NCI-H128 (cell line): ENCODE data around the gene FES.
"Not testable (repeated sequence)": the region's sequence is repeated elsewhere in the genome, so short reads cannot be mapped to it uniquely, and the experiment has no call there.

Experiments used
- DNase-seq: peaks from one replicate; lab custom pipeline; 2025; ENCODE audit not compliant: unreplicated experiment; lab: John Stamatoyannopoulos, UW

The FES gene

DNA sequence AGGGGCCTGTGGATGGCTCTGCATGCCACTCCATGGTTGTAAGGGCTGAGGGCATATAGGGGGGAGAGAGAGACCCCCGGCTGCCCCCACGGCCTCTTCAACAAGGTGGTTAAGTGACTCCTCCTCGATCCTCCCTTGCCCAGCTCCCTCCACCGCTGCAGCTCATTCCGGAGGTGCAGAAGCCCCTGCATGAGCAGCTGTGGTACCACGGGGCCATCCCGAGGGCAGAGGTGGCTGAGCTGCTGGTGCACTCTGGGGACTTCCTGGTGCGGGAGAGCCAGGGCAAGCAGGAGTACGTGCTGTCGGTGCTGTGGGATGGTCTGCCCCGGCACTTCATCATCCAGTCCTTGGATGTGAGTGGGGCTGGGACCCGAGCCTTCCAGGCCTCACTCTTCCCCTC is 6.5 kb downstream of the FES start:
- no peak for DNase-seq

DNA sequence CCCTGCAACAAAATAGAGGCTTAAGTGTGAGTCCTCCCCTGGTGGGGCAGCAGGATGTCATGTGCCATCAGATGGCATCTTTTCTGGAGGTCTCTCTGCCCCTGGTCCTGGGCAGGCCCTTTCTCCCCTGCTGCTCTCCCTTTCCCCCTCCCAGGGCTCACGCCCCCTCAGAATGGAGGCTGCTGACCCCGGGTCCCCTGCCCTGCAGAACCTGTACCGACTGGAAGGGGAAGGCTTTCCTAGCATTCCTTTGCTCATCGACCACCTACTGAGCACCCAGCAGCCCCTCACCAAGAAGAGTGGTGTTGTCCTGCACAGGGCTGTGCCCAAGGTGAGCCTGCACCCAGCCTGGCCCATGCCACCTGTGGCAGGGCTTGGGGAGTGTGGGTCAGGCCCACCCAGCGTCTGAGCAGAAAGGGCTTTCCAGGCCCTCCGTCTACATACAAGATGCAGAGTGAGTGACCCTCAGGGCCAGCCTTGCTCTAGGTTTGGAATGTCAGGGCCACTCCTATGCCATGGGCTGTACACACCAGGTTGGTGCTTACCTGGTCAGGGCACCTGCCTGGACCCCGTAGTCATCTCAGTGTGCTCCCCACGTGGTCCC is 7.1 kb downstream of the FES start:
- DNase-seq, result no peak

DNA sequence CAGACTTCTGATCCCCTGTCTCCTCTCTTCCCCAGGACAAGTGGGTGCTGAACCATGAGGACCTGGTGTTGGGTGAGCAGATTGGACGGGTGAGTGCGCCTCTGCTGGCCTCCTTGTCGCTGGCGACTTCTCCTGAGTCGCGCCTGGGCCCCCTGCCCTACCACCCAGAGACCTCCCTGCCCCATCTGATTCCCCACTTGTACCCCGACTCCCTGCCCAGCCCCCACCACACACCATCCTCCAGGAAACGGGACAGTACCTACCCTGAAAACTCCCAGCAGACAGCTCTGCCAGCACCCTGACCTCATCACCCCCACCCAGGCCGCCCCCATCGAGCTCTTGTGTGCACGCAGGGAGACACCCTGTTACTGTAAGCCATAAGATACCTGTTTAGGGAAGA is 7.7 kb downstream of the FES start:
- no peak for DNase-seq

DNA sequence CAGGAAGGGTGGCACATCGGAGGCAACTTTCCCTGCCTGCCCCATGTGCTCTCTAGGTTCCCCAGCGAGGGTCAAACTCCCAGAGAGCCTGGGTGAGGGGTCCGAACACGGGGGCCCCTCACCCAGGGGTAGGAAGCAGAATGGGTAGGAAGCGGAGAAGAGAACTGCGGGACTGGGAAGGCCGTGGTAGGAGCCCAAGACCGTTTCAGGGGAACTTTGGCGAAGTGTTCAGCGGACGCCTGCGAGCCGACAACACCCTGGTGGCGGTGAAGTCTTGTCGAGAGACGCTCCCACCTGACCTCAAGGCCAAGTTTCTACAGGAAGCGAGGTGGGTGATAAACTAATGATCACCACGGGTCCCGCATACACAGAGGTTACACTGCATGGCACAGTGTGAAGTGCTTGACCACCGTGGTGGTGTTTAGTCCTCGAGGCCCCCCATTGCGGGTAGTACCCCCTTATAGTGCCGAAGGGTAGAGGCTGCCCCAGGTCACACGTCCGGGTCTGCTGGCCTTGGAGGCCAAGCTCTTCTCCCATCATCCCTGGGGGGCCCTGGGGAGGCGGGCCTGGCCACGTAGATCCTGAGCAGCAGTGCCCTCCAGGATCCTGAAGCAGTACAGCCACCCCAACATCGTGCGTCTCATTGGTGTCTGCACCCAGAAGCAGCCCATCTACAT is 8.3 kb downstream of the FES start:
- no peak for DNase-seq

DNA sequence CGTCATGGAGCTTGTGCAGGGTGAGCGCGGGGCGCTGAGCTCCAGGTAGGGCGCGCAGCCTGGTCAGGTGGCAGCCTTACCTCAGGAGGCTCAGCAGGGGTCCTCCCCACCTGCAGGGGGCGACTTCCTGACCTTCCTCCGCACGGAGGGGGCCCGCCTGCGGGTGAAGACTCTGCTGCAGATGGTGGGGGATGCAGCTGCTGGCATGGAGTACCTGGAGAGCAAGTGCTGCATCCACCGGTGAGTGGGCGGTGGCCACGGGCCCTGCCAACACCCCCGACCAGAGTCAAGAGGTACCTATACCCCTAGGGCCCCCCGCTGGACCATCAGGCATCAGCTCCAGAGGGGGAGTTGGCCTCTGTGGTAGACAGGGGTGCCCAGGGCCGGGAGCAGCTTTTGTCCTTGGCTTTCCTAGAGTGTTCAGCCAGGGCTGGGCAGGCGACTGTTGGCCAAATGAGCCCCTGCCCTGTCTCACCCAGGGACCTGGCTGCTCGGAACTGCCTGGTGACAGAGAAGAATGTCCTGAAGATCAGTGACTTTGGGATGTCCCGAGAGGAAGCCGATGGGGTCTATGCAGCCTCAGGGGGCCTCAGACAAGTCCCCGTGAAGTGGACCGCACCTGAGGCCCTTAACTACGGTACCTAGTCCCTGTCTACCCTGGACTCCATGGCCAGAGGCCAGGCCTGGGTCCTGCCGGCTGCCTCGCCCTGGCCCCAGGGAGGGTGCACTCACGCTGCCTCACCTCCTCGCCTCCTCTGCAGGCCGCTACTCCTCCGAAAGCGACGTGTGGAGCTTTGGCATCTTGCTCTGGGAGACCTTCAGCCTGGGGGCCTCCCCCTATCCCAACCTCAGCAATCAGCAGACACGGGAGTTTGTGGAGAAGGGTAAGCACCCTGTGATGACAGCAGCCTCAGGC is 9.1 kb downstream of the FES start:
- no peak for DNase-seq

DNA sequence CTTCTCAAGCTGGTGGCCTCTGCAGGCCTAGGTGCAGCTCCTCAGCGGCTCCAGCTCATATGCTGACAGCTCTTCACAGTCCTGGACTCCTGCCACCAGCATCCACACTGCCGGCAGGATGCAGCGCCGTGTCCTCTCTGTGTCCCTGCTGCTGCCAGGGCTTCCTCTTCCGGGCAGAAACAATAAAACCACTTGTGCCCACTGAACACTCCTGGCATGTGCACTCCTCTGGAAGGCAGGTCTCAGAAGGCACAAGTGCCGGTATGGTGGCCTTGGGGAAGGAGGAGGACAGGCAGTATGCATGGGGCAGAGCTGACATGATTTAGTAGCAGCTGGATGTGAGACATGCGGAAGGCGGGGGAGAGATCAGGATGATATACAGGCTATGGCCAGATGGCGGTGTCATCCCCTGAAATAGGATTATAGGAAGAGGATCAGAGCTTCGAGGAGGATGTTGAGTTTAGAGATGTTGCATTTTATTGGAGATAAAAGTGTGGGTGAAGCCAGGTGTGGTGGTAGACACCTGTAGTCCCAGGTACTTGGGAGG is 11.3 kb downstream of the FES start:
- DNase-seq, result no peak

DNA sequence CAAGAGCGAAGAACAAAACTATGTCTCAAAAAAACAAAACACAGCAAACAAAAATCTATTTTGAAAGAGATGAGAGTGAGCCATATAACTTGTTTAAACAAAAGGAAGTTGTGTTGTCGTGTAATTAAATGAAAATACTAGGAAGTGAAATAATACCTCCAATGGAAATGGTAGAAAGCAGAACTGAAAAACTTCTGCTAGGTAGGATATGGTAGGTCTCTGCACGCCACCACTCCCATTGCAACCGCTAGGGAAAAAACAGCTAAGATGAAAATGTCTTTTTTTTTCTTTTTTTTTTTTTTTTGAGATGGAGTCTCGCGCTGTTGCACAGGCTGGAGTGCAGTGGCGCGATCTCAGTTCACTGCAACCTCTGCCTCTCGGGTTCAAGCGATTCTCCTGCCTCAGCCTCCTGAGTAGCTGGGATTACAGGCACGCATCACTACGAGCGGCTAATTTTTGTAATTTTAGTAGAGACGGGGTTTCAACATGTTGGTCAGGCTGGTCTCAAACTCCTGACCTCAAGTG is 12.9 kb downstream of the FES start:
- not testable (repeated sequence) for DNase-seq

DNA sequence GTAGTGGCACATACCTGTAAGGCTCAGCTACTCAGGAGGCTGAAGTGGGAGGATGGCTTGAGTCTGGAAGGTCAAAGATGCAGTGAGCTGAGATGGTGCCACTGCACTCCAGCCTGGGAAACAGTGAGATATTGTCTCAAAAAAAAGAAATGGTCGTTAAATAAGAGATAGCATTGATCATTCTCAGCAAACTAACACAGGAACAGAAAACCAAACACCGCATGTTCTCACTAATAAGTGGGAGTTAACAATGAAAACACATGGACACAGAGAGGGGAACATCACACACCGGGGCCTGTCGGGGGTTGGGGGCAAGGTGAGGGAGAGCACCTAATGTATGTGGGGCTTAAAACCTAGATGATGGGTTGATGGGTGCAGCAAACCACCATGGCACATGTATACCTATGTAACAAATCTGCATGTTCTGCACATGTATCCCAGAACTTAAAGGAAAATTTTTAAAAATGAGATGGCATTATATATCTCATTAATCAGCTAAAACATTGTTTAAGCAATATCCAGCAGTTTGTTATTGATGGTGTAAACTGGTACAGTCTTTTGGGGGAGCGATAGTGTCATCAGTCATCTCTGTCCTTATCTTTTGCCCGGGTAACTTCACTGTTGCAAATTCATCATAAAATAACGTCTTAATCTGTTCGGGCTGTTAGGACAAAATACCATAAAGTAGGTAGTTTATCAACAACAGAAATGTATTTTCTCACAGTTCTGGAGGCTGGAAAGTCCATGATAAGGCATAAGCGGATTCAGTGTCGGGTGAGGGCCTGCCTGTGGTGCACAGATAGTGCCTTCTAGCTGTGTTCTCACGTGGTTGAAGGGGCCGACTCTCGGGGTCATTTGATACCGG is 17.1 kb downstream of the FES start:
- DNase-seq, result no peak

DNA sequence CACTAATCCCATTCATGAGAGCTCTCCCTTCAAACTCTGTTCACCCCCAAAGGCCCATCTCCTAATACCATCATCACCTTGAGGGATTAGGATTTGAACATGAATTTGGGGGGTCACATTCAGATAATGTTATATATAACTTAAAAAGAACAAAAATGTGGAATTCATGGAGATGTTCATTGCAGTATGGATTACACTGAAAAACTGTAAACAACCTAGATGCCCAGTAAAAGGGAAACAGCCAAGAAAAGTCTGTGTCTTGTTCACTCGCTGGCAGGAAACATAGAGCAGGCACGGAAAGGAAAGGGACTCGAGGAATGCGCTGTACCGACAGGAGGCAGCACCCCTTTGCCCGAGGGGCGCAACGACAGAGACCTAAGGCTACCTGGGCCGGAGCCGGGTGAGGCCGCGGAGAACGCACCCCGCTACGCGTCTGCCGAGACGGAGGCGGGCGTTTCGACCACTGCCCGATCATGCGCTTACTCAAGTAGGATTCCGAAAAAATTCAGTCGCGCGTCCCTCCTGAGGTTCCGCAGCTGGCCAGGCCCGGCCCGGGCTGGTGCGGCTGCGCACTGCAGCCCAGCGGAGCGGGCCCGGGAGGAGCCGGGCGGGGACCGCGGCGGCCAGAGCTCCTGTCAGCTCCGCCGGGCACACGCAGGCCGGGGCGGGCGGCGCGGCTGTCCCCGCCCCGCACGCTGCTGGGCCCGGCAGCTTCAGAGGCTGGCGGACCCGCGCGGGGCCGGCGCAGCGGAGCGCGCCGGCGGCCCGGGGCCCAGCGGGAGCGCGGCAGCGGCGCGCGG is 17.9 kb downstream of the FES start:
- peak; percentile 25 for DNase-seq

DNA sequence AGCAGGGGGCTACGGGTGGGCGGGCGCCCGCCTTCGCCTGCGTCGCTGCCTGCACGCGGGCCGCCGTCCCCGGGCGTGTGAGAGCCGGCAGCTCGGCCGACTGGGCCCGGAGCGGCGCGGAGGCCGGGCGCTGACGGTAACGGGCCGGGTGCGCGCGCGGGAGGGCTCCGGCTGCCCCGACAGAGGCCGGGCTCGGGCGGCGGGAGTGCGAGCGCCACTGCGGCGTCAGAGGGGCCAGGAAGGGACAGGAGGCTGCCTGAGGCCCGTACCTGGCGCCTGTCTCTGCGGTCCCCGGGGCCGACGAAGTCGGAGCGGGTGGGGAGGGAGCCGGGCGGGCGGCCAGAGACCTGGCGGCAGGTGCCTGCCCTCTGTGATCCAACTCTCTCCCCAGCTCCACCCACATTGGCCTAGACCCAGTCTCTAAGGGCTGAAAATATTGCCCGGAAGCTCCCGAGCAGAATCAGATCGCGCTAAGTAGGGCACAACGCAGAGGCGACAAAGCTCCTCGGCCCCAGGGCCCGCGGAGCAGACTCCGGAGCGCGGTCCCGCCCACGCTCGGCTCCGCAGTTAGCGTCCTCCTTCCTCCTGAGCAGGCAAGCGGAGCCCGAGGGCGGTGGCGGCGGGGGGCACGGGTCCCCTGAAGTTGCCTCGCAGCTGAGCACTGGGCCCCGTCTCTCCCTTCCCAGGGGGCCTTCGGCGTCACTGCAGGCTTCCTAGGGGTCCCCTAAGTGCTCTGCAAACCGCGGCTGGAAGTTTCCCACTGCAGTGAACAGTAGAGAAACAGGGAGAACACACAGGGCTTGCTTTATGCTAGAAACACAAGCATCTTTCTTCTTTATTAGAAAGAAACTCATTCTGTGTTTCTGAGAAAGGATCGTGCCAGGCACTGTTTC is 18.8 kb downstream of the FES start, which contains the start of gene MAN2A2:
Gene MAN2A2, plus strand, starts transcription at position 463 of the 893 bp plus-strand sequence. CDS start 906 bp downstream, outside the sequence.
- no peak for DNase-seq

DNA sequence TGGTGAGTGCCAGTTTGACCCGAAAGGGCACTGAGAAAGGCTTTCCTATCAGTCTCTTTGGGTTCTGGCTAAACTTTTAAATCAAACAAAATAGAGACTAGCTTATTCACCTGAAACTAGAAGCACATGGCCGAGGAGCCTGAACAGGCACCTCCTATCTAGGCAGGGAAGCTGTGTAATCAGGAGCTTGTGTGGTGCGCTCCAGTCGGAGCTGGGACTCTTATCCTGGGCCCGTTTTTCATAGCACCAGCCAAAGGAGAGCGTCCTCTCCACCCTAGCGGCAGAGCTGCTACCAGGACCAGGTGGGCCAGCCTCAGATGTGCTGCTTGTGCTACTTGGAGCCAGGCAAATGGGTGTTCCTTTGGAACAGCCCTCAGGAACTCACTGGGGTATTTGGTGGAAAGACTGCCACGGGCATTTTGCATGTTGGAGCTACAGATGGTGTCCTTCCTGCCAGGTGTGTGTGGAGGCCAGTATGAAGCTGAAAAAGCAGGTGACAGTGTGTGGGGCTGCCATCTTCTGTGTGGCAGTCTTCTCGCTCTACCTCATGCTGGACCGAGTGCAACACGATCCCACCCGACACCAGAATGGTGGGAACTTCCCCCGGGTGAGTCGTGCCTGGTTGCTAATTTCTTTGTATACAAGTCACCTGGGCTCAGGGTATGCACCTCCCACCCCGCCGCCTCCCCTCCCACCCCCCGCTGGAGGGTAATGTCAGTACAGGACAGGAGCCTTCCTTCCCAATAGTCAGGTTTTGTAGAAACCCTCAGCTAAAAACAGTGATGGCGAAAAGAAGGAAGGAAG is 19.6 kb downstream of the FES start:
- no peak for DNase-seq

DNA sequence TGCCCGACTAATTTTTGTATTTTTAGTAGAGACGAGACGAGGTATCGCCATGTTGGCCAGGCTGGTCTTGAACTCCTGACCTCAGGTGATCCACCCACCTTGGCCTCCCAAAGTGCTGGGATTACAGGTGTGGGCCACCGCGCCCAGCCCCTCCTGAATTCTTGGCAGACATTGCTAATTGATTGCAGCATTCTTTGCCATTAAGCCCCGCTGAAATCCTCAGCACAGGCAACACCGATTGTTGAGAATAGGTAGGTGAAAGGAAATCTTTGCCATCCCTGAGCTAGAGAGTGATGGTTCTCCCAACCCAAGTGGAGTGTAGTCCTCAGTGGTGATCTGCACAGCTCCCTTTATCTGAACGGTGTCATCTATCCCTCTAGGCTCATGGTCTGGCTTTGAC is 20.4 kb downstream of the FES start:
- DNase-seq, result no peak

DNA sequence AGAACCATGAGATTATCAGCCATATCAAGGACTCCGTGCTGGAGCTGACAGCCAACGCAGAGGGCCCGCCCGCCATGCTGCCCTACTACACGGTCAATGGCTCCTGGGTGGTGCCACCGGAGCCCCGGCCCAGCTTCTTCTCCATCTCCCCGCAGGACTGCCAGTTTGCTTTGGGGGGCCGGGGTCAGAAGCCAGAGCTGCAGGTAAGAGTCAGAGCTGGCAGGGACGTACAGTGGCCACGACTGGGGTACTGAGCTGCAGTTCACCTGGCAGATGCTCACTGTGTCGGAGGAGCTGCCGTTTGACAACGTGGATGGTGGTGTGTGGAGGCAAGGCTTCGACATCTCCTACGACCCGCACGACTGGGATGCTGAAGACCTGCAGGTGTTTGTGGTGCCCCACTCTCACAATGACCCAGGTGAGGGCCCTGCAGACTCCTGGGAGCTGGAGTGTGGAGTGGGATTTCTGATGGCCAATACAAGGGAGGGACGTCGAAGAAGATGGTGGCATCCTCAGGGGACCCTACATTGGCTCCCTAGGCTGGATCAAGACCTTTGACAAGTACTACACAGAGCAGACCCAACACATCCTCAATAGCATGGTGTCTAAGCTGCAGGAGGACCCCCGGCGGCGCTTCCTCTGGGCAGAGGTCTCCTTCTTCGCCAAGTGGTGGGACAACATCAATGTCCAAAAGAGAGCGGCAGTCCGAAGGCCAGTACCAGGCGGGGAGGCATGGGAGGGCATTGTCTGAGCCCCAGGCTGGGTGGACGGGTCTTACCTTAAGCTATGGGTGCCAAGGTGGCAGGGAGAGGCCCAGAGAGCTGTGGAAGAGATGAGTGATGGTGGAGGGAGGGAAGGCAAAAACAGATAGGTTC is 21.2 kb downstream of the FES start:
- DNase-seq, result no peak

DNA sequence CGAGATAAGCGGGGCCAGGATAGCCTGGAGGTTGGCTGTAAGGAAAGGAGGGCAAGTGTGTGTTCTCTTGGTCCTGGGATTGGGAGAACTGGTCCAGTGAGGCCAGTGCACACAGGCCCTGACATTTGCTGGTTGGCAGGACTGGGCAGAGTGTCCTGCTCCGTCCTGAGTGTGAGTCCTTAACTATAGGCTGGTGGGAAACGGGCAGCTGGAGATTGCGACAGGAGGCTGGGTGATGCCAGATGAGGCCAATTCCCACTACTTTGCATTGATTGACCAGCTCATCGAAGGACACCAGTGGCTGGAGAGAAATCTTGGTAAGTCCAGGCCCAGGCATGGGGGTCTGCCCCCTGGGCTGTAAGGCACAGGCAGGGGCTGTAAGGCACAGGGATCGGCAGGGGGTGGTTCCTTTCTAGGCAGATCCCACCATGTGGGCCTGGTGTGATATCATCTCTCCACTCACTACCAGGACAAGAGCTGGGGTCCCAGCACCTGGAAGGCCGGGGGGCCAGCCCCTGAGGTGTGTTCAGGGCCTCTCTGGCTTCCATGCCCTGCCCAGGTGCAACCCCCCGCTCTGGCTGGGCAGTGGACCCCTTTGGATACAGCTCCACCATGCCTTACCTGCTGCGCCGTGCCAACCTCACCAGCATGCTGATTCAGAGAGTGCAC is 22.0 kb downstream of the FES start:
- no peak for DNase-seq

DNA sequence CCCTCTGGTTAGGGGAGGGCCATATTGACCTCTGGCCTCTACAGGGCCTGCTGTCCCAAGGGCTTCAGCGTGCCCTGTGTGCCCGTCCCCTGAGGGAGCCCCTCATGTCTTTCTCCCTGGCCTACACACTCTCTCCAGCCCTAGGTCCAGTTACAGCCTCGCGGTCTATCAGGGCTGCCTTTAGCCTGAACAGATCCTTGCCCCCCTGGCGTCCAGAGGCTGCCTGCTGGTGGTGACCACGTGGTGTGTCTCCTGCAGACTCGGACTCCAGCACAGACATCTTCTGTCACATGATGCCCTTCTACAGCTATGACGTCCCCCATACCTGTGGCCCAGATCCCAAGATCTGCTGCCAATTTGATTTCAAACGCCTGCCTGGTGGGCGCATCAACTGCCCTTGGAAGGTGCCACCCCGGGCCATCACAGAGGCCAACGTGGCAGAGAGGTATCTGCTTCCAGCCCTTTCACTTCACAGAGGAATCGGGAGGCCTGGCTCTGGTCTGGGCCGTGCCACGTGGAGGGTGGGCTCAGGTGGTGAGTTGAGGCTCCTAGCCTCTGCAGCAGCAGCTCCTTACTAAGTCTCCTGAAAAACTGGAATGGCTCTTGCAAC is 22.9 kb downstream of the FES start:
- DNase-seq, result no peak
